SK-N-SH (cell line): ENCODE measurements around the gene SCAF1. TPM values are rescaled to one million over a fixed set of nuclear protein-coding genes. Genes with fewer than 3 reads are reported as not detected.
A peak's percentile ranks its signal among the peaks of the same experiment; 100 is the strongest.

Experiments used
- CTCF ChIA-PET: fragments of 300-600, 350-600 bp; formaldehyde crosslinking; extraction: SDS; loops from one replicate; lab custom pipeline; 2021; lab: Yijun Ruan, JAX
- POLR2A ChIA-PET: fragments of 350-600 bp; sonication (Branson Sonifier 250); formaldehyde crosslinking; extraction: SDS; loops from one replicate; lab custom pipeline; 2020; ENCODE audit warnings: antibody characterized with exemption, inconsistent platforms; lab: Yijun Ruan, JAX
- DNase-seq: peaks from one replicate; pipeline ENCODE4 v3.0.0; 2012
- H2AFZ ChIP-seq: fragments of 200-600 bp; sonication (generic); 2 replicates; pipeline ENCODE4 v1.8.1; 2016; ENCODE audit warnings: antibody characterized with exemption, mild to moderate bottlenecking, low read depth
- H3F3A ChIP-seq: fragments of 200-600 bp; sonication (generic); replicated peaks from 2 replicates; pipeline ENCODE3; 2016; ENCODE audit warnings: antibody characterized with exemption, mild to moderate bottlenecking; ENCODE audit not compliant: insufficient read depth
- H3K27ac ChIP-seq, 2 experiments: fragments of 200-500 bp in 1 of 2; fragments of 200-600 bp in 1 of 2; sonication (Bioruptor generic) in 1 of 2; sonication (generic), shearing (Covaris generic) in 1 of 2; 2 replicates each; pipeline versions ENCODE4 v1.5.1 to v1.6.1; 2014 to 2016; ENCODE audit warnings: low read depth in 2 of 2, inconsistent platforms in 1 of 2, low read length in 1 of 2, mild to moderate bottlenecking in 1 of 2, mixed read lengths in 1 of 2
- H3K27me3 ChIP-seq: fragments of 200-600 bp; sonication (generic), shearing (Covaris generic); 2 replicates; pipeline ENCODE4 v1.6.1; 2016; ENCODE audit warnings: mixed run types; ENCODE audit not compliant: insufficient read depth
- H3K36me3 ChIP-seq, 2 experiments: fragments of 200-500 bp in 1 of 2; fragments of 200-600 bp in 1 of 2; sonication (Bioruptor generic) in 1 of 2; sonication (generic) in 1 of 2; replicated peaks in 1 of 2; 2 replicates each; pipeline versions ENCODE3 to v1.5.1; 2014 to 2016; ENCODE audit warnings: low read length in 1 of 2, mild to moderate bottlenecking in 1 of 2; ENCODE audit not compliant: insufficient read depth in 2 of 2, control insufficient read depth in 1 of 2
- H3K4me1 ChIP-seq, 2 experiments: fragments of 200-500 bp in 1 of 2; fragments of 200-600 bp in 1 of 2; sonication (Bioruptor generic) in 1 of 2; sonication (generic), shearing (Covaris generic) in 1 of 2; 2 replicates each; pipeline versions ENCODE4 v1.5.1 to v1.6.1; 2014 to 2016; ENCODE audit warnings: low read depth in 1 of 2, low read length in 1 of 2, mixed run types in 1 of 2; ENCODE audit not compliant: insufficient read depth in 2 of 2, control insufficient read depth in 1 of 2
- H3K4me2 ChIP-seq: fragments of 200-600 bp; sonication (generic), shearing (Covaris generic); 2 replicates; pipeline ENCODE4 v1.6.1; 2017; ENCODE audit warnings: mixed run types
- H3K4me3 ChIP-seq, 2 experiments: fragments of 200-500 bp in 1 of 2; fragments of 200-600 bp in 1 of 2; sonication (Bioruptor generic) in 1 of 2; sonication (generic), shearing (Covaris generic) in 1 of 2; 2 replicates each; pipeline versions ENCODE4 v1.5.1 to v1.8.1; 2014 to 2016; ENCODE audit warnings: low read depth in 2 of 2, inconsistent platforms in 1 of 2, low read length in 1 of 2, mild to moderate bottlenecking in 1 of 2, mixed read lengths in 1 of 2, moderate library complexity in 1 of 2
- H3K79me2 ChIP-seq: fragments of 200-600 bp; sonication (generic); 2 replicates; pipeline ENCODE4 v1.8.1; 2017; ENCODE audit warnings: mild to moderate bottlenecking; ENCODE audit not compliant: insufficient read depth
- H3K9ac ChIP-seq: fragments of 200-600 bp; sonication (generic); 2 replicates; pipeline ENCODE4 v1.6.1; 2017; ENCODE audit warnings: mixed run types
- H3K9me2 ChIP-seq: fragments of 200-600 bp; sonication (generic); 2 replicates; pipeline ENCODE4 v1.6.1; 2017; ENCODE audit warnings: mixed run types
- H3K9me3 ChIP-seq: fragments of 200-600 bp; sonication (generic); 2 replicates; pipeline ENCODE4 v1.6.1; 2017; ENCODE audit warnings: mixed run types, mild to moderate bottlenecking, moderate library complexity
- H4K20me1 ChIP-seq: fragments of 200-600 bp; sonication (generic); 2 replicates; pipeline ENCODE4 v1.6.1; 2017; ENCODE audit warnings: mild to moderate bottlenecking, mixed run types; ENCODE audit not compliant: insufficient read depth
- CHD2 ChIP-seq: fragments of 150-350 bp; IDR thresholded peaks from 2 replicates; pipeline ENCODE4 v1.6.1; 2018; ENCODE audit warnings: low read length; ENCODE audit not compliant: partially characterized antibody
- FOXJ3 ChIP-seq: sonication (generic); formaldehyde crosslinking; IDR thresholded peaks from 2 replicates; pipeline ENCODE4 v1.5.1; 2020; ENCODE audit warnings: mild to moderate bottlenecking, missing genetic modification reagents
- MXI1 ChIP-seq: IDR thresholded peaks from 2 replicates; pipeline ENCODE4 v1.6.1; 2012; ENCODE audit warnings: mild to moderate bottlenecking, low read depth, low read length, improper control_type of control experiment
- POLR2AphosphoS5 ChIP-seq: IDR thresholded peaks from 2 replicates; pipeline ENCODE4 v1.6.1; 2012; ENCODE audit warnings: low read depth, low read length
- RAD21 ChIP-seq: IDR thresholded peaks from 2 replicates; pipeline ENCODE4 v1.6.1; 2012; ENCODE audit warnings: mild to moderate bottlenecking, low read length
- SMC3 ChIP-seq: IDR thresholded peaks from 2 replicates; pipeline ENCODE4 v1.6.1; 2012; ENCODE audit warnings: low read depth, low read length, improper control_type of control experiment
- YY1 ChIP-seq: IDR thresholded peaks from 2 replicates; pipeline ENCODE4 v1.4.0; 2012; ENCODE audit warnings: low read depth, mild to moderate bottlenecking
- WGBS: methylation state at CpG from one replicate; pipeline ENCODE4 v1.1.6; 2017; ENCODE audit warnings: low lambda C conversion rate; 5-methylcytosine and 5-hydroxymethylcytosine counted together
- polyA plus RNA-seq, 3 experiments: library from polyadenylated mRNA; depleted of rRNA; stranded (reverse); fragments of >200 nt; gene quantifications; 2 replicates each; pipeline ENCODE4 v1.2.3, GENCODE V29; 2012
- TF ChIP-seq, protein P1 (sequence below): IDR thresholded peaks from 2 replicates; pipeline ENCODE4 v1.4.0; 2012; ENCODE audit warnings: low read depth
- TF ChIP-seq, protein P2 (sequence below): IDR thresholded peaks from 2 replicates; pipeline ENCODE4 v1.4.0; 2012; ENCODE audit warnings: low read depth, borderline replicate concordance
- TF ChIP-seq, protein P3 (sequence below): fragments of 200-600 bp; sonication (generic); IDR thresholded peaks from 2 replicates; pipeline ENCODE4 v1.6.1; 2017; ENCODE audit warnings: antibody characterized with exemption, mild to moderate bottlenecking, moderate library complexity

The SCAF1 gene
- polyA plus RNA-seq, 1 of the 3 experiments (the other 2 are of a cell fraction): 9.5 TPM

DNA sequence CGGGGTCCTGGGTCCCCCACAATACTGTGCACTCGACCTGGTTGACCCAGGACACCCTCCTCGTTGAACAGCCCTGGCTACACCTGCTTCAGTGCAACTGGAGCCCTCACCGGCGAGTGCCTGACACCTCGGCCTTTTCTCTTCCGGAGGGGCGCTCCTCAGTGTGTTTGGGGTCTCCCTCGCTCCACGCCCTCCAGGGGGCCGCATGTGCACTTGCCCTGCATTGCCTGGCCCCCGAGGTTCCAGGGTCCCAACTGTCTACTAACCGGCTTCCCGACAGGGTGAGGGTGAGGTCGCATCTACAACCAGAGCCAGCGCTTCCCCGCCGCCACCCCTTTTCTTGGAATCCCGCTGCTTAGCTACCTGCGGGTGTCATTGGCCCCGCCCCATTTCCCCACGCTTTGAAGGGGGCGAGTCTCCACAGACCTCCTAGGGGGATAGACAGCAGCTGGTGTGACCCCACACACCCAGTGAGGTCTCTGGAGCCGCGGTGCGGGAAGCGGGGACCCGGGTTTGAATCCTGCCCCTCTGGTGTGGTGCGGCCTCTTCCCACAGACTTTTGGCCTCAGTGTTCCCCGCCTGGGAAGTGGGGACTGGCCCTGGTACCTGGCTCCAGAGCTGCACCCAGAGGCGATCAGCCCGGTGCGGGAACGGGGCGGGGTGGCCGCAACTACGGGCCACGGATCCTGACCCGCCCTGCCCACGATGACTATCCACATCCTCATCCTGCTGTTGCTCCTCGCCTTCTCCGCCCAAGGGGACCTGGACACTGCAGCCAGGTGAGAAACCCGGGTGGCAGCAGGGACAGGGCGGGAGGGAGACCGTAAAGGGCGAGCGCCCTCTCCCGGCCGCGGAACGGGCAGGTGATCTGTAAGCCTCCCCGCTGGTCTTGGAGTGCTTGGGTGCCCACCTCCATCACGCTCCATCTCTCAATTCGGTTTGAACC lies 47.4 kb downstream of the SCAF1 start, which contains the start of gene ADM5:
Gene ADM5 (plus strand): TSS at position 462 of the 946 bp plus-strand sequence. CDS start 244 bp downstream, at position 706.
- H3K79me2 ChIP-seq: peaks cover 27% of the 10 kb centered on the region
- H3K9ac ChIP-seq: peak within 1 kb of the TSS; percentile 71; the same call in 1 of the 2 replicates
- peak within 1 kb of the TSS; percentile 81; the same call in 1 of the 2 replicates for H2AFZ ChIP-seq
- H3K4me1 ChIP-seq: peaks cover 6 to 28% of the 10 kb centered on the region in 2 experiments; a peak in 2 of 4 replicates
- H3K4me2 ChIP-seq: peak within 1 kb of the TSS; percentile 95
- DNase-seq: peak; percentile 82
- peaks cover 17 to 39% of the 10 kb centered on the region in 2 experiments for H3K36me3 ChIP-seq
- H3K27ac ChIP-seq: peak within 1 kb of the TSS; percentile 60 to 95
- 61% methylated on average over 22 of the region's 54 CpGs for WGBS
- CTCF ChIA-PET: interaction anchor here (0.7 to 8.0 kb wide), 12 partner anchors 8 to 162 kb away, joined by 3 to 75 read pairs (median 4); partner anchors contain the start of genes BCL2L12, IRF3 and PRMT1
- H4K20me1 ChIP-seq: 0 out of 2 replicates have a peak, but pooled peaks cover 4% of the 10 kb centered on the region
- H3K27me3 ChIP-seq: no peaks in the 10 kb centered on the region
- POLR2A ChIA-PET: interaction anchor here (1.2 to 3.2 kb wide), 3 partner anchors 11 to 23 kb away, joined by 4 to 11 read pairs (median 6); partner anchors contain the start of gene PRMT1
- TF ChIP-seq, protein P1, sequence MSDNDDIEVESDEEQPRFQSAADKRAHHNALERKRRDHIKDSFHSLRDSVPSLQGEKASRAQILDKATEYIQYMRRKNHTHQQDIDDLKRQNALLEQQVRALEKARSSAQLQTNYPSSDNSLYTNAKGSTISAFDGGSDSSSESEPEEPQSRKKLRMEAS: peak; percentile 33; the same call in 1 of the 2 replicates
- peak; percentile 51 for TF ChIP-seq RAD21
- TF ChIP-seq POLR2AphosphoS5: peak; percentile 12; the same call in 1 of the 2 replicates
- TF ChIP-seq YY1: no peak
- TF ChIP-seq FOXJ3 (CRISPR knock-in tag): no peak
- TF ChIP-seq, protein P2, sequence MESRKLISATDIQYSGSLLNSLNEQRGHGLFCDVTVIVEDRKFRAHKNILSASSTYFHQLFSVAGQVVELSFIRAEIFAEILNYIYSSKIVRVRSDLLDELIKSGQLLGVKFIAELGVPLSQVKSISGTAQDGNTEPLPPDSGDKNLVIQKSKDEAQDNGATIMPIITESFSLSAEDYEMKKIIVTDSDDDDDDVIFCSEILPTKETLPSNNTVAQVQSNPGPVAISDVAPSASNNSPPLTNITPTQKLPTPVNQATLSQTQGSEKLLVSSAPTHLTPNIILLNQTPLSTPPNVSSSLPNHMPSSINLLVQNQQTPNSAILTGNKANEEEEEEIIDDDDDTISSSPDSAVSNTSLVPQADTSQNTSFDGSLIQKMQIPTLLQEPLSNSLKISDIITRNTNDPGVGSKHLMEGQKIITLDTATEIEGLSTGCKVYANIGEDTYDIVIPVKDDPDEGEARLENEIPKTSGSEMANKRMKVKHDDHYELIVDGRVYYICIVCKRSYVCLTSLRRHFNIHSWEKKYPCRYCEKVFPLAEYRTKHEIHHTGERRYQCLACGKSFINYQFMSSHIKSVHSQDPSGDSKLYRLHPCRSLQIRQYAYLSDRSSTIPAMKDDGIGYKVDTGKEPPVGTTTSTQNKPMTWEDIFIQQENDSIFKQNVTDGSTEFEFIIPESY: no peak
- peak; percentile 16 for TF ChIP-seq CHD2
- TF ChIP-seq, protein P3, sequence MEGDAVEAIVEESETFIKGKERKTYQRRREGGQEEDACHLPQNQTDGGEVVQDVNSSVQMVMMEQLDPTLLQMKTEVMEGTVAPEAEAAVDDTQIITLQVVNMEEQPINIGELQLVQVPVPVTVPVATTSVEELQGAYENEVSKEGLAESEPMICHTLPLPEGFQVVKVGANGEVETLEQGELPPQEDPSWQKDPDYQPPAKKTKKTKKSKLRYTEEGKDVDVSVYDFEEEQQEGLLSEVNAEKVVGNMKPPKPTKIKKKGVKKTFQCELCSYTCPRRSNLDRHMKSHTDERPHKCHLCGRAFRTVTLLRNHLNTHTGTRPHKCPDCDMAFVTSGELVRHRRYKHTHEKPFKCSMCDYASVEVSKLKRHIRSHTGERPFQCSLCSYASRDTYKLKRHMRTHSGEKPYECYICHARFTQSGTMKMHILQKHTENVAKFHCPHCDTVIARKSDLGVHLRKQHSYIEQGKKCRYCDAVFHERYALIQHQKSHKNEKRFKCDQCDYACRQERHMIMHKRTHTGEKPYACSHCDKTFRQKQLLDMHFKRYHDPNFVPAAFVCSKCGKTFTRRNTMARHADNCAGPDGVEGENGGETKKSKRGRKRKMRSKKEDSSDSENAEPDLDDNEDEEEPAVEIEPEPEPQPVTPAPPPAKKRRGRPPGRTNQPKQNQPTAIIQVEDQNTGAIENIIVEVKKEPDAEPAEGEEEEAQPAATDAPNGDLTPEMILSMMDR: peak; percentile 76
- 0 out of 2 replicates have a peak, but pooled peaks have one; percentile 23 for TF ChIP-seq SMC3
- peak; percentile 53; the same call in 1 of the 2 replicates for TF ChIP-seq MXI1
- TF ChIP-seq, all 33 proteins: peak for 7
- H3K4me3 ChIP-seq: peak within 1 kb of the TSS; percentile 77 to 81
- peaks cover 15% of the 10 kb centered on the region for H3F3A ChIP-seq
- no peaks in the 10 kb centered on the region for H3K9me3 ChIP-seq
- H3K9me2 ChIP-seq: no peaks in the 10 kb centered on the region
